Skeletal muscle satellite cell (primary cell): ENCODE data around the gene CIB2.

ENCODE experiments used
- H3K27me3 ChIP-seq: 2 replicates; pipeline ENCODE4 v1.7.0; 2013; ENCODE audit warnings: low read length; ENCODE audit not compliant: control insufficient read depth, insufficient read depth
- H3K36me3 ChIP-seq: 2 replicates; pipeline ENCODE4 v1.7.0; 2013; ENCODE audit warnings: mild to moderate bottlenecking, control low read depth, low read length; ENCODE audit not compliant: insufficient read depth
- H3K4me1 ChIP-seq: 2 replicates; pipeline ENCODE4 v1.7.0; 2013; ENCODE audit warnings: low read length; ENCODE audit not compliant: control insufficient read depth, insufficient read depth
- H3K4me2 ChIP-seq: 2 replicates; pipeline ENCODE4 v1.7.0; 2013; ENCODE audit warnings: mild to moderate bottlenecking, low read length
- H3K4me3 ChIP-seq: 2 replicates; pipeline ENCODE4 v1.7.0; 2013; ENCODE audit warnings: low read length
- H3K9ac ChIP-seq: 2 replicates; pipeline ENCODE4 v1.7.0; 2013; ENCODE audit warnings: mild to moderate bottlenecking, low read depth, low read length, moderate library complexity
- H3K9me3 ChIP-seq: replicated peaks from 2 replicates; pipeline ENCODE4 v1.7.0; 2013; ENCODE audit warnings: mild to moderate bottlenecking, control low read depth, low read length

The CIB2 gene

DNA sequence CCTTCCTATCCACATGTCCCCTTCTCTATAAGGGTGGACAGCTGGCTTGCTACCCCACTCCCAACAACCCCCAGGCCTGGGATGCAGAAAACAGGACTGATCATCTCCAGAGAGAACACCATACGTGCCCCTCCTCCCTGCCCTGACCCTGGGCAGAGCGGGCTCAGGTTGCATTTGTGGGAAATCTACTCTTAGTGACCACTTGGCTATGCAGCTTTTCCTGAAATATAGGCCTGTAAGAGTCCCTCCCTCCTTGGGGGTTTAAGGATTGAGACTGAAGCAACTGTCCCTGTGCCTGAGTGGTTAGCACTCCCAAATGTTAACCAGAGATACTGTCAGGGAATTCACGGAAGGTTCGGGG, 27.1 kb downstream of the CIB2 start:
- Histone ChIP-seq H3K9ac (no peak overlapping the region), H3K9me3 (no peaks in the 10 kb centered on the region), H3K27me3 (no peaks in the 10 kb centered on the region), H3K4me1 (peaks cover 6% of the 10 kb centered on the region), H3K36me3 (no peaks in the 10 kb centered on the region), H3K4me3 (no peak overlapping the region), H3K4me2 (no peak overlapping the region)

DNA sequence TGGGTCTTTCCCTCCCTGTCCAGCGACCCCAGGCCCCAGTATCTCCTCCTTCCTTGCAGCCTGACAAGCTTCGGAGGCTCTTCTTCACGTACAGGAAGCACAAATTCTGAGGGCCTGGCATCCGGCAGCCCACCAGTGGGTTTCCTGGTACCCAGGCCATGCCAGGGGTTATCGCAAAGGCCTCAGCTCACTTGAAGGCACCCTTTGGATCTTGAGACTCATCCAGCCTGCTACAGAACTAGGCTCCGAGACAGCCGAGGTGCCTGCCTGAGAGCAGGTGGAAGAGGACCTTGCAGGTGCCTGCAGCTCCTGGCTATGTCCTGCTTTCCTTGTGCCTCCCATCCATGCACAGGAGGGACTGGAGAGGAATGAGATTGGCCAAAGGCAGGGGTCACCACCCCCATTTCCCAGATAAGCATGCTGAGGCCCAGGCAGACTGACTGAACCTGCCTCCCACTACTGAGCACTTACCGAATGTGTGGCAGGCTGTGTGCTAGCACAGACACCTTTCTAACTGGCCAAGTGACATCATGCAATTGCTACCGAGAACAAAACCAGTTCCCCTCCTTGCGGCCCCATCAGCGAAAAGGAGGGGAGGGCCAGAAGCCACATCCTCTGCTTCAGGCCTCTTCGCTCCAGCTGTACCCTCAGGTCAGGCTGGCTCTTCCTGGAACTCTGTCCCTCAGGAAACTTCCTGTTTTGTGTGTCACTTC, 27.7 kb downstream of the CIB2 start:
- Histone ChIP-seq H3K9me3 (no peaks in the 10 kb centered on the region), H3K36me3 (no peaks in the 10 kb centered on the region), H3K4me3 (no peak overlapping the region), H3K4me2 (no peak overlapping the region), H3K9ac (no peak overlapping the region), H3K27me3 (no peaks in the 10 kb centered on the region), H3K4me1 (peaks cover 6% of the 10 kb centered on the region)

DNA sequence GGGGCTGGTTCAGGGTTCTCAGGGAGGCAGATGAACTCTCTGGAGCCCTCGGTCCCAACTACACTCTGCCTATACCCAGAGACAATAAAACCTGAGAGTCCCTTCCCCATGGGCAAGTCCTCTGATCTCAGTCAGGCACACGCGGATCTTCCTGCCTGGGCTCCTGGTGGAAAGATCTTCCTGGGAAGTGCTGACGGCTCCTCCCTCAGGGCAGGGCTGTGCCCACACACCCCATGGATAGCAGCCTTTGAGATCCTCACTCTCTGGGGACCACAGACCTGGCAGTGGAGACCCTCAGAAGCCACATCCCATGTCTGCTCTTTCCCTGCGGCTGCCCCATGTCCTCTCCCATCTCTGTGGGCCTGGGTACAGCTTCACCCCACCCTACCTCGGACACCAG, 28.5 kb downstream of the CIB2 start:
- Histone ChIP-seq H3K4me1 (peaks cover 6% of the 10 kb centered on the region), H3K9ac (no peak overlapping the region), H3K4me3 (no peak overlapping the region), H3K36me3 (no peaks in the 10 kb centered on the region), H3K4me2 (no peak overlapping the region), H3K27me3 (no peaks in the 10 kb centered on the region), H3K9me3 (no peaks in the 10 kb centered on the region)

GRCh38 chr15:78102211-78102610, 29.0 kb downstream of the CIB2 start:
- Histone ChIP-seq H3K27me3 (no peaks in the 10 kb centered on the region), H3K9ac (no peak overlapping the region), H3K36me3 (no peaks in the 10 kb centered on the region), H3K4me3 (no peak overlapping the region), H3K4me1 (peaks cover 6% of the 10 kb centered on the region), H3K4me2 (no peak overlapping the region), H3K9me3 (no peaks in the 10 kb centered on the region)

DNA sequence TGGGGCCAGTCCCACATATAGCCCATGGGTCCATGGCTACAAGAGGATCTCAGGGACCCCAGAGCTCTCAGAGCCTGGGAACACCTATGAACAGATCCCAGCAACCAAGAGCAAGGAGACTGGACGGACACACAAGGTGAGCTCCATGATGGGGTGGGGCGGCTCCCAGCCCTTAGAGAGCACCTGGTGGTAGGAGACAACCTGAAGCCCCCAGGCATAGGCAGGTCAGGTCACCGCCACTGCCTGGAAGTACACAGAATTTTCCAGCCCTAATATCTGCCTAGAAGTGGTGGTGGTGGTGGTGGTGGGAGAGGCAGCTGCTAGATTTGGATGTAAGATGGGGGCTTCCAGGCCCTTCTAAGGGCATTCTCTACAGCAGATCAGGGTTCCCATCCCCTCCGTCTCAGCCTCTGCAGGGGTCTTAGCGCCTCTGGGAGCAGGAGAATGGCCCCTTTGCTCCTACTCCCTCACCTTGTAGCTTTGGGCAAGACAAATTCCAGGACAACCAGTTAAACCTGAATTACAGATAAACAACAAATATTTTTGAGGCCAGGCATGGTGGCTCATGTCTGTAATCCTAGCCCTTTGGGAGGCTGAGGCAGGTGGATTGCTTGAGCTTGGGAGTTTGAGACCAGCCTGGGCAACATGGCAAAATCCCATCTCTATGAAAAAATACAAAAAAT, 29.7 kb downstream of the CIB2 start:
- H3K36me3 ChIP-seq: no peaks in the 10 kb centered on the region
- H3K9ac ChIP-seq: no peak overlapping the region
- H3K27me3 ChIP-seq: no peaks in the 10 kb centered on the region
- no peak overlapping the region for H3K4me3 ChIP-seq
- no peaks in the 10 kb centered on the region for H3K9me3 ChIP-seq
- peaks cover 6% of the 10 kb centered on the region for H3K4me1 ChIP-seq
- no peak overlapping the region for H3K4me2 ChIP-seq

GRCh38 chr15:78100886-78101285, 30.4 kb downstream of the CIB2 start:
- no peaks in the 10 kb centered on the region for H3K9me3 ChIP-seq
- peaks cover 3% of the 10 kb centered on the region for H3K4me1 ChIP-seq
- H3K4me2 ChIP-seq: no peak overlapping the region
- H3K36me3 ChIP-seq: no peaks in the 10 kb centered on the region
- no peak overlapping the region for H3K9ac ChIP-seq
- H3K27me3 ChIP-seq: no peaks in the 10 kb centered on the region
- H3K4me3 ChIP-seq: no peak overlapping the region

DNA sequence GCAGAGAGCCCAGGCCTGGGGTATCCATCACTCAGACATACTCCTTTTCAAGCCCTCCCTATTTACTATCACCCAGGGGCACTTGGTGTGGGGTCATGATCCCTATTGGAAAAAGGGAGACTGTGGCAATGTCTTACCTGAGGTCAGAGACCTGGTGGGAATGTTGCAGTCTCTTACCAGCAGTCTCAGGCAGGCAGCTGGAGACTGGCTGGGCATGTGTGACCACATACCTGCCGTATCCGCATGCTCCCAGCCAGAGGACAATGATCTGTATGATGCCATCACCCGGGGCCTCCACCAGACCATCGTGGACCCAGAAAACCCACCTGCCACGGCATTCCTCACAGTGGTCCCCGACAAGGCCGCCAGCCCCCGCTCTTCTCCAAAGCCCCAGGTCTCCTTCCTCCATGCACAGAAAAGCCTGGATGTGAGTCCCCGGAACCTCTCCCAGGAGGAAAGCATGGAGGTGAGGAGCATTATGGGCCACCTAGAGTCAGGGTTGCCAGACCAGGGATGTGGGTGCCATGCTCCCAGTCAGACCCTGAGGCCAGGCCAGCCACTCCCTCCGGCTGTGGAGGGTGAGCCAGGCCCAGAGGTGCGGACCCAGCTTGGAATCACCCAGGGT, 33.0 kb downstream of the CIB2 start:
- no peak overlapping the region for H3K4me3 ChIP-seq
- peaks cover 6% of the 10 kb centered on the region for H3K4me1 ChIP-seq
- no peak overlapping the region for H3K4me2 ChIP-seq
- no peaks in the 10 kb centered on the region for H3K36me3 ChIP-seq
- no peaks in the 10 kb centered on the region for H3K27me3 ChIP-seq
- H3K9me3 ChIP-seq: no peaks in the 10 kb centered on the region
- H3K9ac ChIP-seq: no peak overlapping the region

DNA sequence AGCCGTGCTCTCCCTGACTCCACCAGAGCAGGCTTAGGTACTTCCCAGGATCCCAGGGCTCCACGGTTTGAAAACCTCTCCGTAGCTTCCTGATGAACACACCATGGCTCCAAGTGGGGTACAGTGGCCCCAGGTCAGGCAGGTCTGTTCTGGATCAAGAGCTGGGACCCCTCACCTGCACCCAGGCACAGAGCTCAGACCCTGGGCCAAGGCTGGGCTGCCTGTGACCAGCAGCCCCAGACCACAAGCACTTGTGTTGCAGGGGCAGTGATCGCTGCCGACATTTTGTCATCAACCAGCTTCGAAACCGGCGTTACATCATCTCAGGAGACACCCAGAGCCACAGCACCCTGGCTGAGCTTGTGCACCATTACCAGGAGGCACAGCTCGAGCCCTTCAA, 33.6 kb downstream of the CIB2 start:
- peaks cover 12% of the 10 kb centered on the region for H3K4me1 ChIP-seq
- H3K9ac ChIP-seq: no peak overlapping the region
- H3K9me3 ChIP-seq: no peaks in the 10 kb centered on the region
- no peak overlapping the region for H3K4me3 ChIP-seq
- no peak overlapping the region for H3K4me2 ChIP-seq
- H3K27me3 ChIP-seq: no peaks in the 10 kb centered on the region
- H3K36me3 ChIP-seq: no peaks in the 10 kb centered on the region

DNA sequence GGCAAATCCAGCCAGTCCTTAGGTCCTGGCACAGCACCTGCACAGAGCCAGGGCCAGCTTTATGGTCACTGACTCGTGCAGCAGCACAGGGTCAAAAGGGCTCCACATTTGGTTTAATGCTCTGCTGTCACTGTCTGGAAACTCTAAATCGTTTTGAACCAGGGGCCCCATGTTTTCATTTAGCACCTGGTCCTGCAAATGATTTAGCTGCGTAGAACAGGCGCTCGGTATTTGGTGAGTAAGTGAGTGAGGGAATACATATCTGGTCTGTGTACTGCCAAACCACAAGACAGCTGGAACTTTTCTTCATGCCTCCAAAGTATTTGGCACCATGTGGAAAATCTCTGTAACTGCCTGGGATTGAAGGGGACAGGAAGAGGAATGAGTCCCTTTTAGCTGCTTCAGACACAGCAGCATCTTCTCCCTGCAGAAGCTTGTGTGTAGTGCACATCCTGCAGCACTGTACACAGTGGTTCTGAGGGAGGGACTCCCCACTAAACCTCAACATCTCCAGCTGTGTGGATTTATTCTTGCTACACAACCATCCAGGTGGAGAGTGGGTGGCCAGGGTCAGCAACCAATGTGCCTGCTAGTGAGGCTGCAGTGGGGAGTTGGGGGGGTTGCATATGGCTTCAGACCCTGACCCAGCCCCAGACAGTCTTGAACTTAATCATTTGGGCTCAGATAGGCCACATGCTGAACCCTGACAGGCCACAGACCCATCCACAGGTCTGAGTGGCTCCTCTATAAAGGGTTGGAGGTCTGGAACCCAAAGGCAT, 37.8 kb downstream of the CIB2 start:
- H3K4me3 ChIP-seq: no peak overlapping the region
- peaks cover 11% of the 10 kb centered on the region for H3K27me3 ChIP-seq
- peak overlapping the region; percentile 26 for H3K4me2 ChIP-seq
- no peak overlapping the region for H3K9ac ChIP-seq
- H3K9me3 ChIP-seq: no peaks in the 10 kb centered on the region
- H3K36me3 ChIP-seq: no peaks in the 10 kb centered on the region
- peaks cover 15% of the 10 kb centered on the region for H3K4me1 ChIP-seq

DNA sequence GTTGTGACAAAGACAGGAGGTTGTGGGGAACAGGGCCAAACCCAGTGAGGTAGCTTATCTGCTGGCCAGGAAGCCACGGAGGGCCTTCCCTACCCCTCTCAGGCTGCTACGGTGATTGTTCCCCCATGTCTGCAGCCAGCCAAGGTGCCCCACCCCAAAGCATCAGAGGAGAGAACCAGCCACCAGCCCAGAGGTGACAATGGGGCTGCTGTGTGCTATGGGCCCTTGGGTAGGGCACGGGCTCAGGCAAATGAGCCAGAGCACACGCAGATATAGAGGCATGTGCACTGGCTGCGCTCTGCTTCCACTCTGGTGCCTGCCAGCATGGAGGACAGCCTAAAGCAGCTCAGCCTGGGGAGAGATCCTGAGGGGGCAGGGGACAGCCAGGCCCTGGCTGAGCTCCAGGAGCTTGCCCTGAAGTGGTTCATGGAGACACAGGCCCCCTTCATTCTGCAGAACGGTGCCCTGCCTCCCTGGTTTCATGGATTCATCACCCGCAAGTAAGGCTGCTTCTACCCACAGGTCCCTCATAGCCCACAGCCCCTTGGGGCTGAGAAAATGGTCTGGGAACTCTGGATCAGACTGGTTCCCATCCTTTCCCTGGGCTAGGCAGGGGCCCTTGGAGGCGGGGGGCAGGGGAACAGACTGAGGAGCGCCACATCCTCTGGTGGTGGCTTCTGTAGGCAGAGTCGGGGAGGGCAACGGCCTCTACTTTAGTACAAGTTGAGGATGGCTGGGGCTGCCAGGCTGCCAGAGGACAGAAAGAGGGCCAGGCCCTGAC, 38.8 kb downstream of the CIB2 start, which contains the start of gene SH2D7:
TSS of gene SH2D7 (plus strand) at position 301 of the 781 bp plus-strand sequence. CDS start at position 325, 24 bp downstream.
- Histone ChIP-seq H3K9me3 (no peaks in the 10 kb centered on the region), H3K36me3 (no peaks in the 10 kb centered on the region), H3K4me2 (peak within 1 kb of the TSS; percentile 26), H3K9ac (no peak within 1 kb of the TSS), H3K4me3 (no peak within 1 kb of the TSS), H3K27me3 (peaks cover 11% of the 10 kb centered on the region), H3K4me1 (peaks cover 15% of the 10 kb centered on the region)
